ENCODE data around the gene PLXNA4.

- TF ChIP-seq CTCF (IDR thresholded peaks at IDR 0.05) (no peak), POLR2A (IDR thresholded peaks at IDR 0.05) (no peak)
Observed at GRCh38 chr7:132425942-132426341, 150.3 kb downstream of the PLXNA4 start.
